ENCODE data around the gene FAM13B.

The FAM13B gene

DNA sequence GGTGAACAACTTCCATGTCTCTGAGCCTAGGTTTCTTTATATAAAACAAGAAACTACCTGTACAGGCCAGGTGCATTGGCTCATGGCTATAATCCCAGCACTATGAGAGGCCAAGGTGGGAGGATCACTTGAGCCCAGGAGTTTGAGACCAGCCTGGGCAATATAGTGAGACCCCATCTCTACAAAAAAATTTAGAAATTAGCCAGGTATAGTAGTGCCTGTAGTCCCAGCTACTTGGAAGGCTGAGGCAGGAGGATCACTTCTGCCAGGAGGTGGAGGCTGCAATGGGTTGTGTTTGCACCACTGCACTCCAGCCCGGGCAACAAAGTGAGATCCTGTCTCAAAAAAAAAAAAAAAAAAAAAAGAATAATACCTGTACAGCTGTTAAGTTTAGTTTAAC lies 11.1 kb downstream of the FAM13B start:
- no peak for DNase-seq (ENCODE audit: extremely low read depth, low read depth)
- TF ChIP-seq, protein P1, sequence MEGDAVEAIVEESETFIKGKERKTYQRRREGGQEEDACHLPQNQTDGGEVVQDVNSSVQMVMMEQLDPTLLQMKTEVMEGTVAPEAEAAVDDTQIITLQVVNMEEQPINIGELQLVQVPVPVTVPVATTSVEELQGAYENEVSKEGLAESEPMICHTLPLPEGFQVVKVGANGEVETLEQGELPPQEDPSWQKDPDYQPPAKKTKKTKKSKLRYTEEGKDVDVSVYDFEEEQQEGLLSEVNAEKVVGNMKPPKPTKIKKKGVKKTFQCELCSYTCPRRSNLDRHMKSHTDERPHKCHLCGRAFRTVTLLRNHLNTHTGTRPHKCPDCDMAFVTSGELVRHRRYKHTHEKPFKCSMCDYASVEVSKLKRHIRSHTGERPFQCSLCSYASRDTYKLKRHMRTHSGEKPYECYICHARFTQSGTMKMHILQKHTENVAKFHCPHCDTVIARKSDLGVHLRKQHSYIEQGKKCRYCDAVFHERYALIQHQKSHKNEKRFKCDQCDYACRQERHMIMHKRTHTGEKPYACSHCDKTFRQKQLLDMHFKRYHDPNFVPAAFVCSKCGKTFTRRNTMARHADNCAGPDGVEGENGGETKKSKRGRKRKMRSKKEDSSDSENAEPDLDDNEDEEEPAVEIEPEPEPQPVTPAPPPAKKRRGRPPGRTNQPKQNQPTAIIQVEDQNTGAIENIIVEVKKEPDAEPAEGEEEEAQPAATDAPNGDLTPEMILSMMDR (IDR thresholded peaks at IDR 0.05; ENCODE audit: low read depth, low read length): no peak

- DNase-seq (ENCODE audit: extremely low read depth, low read depth): no peak
- TF ChIP-seq, protein P1 (IDR thresholded peaks at IDR 0.05; ENCODE audit: low read depth, low read length): no peak
Observed at GRCh38 chr5:138018849-138019248, 14.0 kb downstream of the FAM13B start.

- TF ChIP-seq, protein P1 (IDR thresholded peaks at IDR 0.05; ENCODE audit: low read depth, low read length): no peak
- no peak for DNase-seq (ENCODE audit: extremely low read depth, low read depth)
Observed at GRCh38 chr5:138015916-138016315, 17.0 kb downstream of the FAM13B start.

- TF ChIP-seq, protein P1 (IDR thresholded peaks at IDR 0.05; ENCODE audit: low read depth, low read length): no peak
- no peak for DNase-seq (ENCODE audit: extremely low read depth, low read depth)
Observed at GRCh38 chr5:138011991-138012390, 20.9 kb downstream of the FAM13B start.

DNA sequence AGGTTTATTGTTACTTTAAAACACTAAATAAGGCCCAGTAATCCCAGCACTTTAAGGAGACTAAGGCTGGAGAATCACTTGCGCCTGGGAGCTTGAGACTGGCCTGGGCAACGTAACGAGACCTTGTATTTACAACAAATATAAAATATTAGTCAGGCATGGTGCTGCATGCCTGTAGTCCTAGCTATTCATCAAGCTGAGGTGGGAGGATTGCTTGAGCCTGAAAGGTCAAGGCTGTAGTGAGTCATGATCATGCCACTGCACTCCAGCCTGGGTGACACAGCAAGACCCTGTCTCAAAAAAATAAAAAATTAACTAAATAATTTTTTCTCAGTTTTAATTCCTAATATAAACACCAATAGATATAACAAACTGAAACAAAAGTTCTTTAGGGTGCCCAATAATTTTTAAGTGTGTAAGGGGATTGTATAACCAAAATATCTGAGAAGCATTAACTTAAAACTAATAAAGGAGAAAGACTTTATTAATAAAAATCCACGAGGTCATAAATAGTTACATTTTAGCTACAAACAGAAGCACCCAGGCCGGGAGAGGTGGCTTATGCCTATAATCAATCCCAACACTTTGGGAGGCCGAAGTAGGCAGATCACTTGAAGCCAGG lies 32.7 kb downstream of the FAM13B start:
- TF ChIP-seq, protein P1 (IDR thresholded peaks at IDR 0.05; ENCODE audit: low read depth, low read length): no peak
- DNase-seq (ENCODE audit: extremely low read depth, low read depth): no peak

- no peak for DNase-seq (ENCODE audit: extremely low read depth, low read depth)
Observed at GRCh38 chr5:137997726-137998213, 35.1 kb downstream of the FAM13B start.

DNA sequence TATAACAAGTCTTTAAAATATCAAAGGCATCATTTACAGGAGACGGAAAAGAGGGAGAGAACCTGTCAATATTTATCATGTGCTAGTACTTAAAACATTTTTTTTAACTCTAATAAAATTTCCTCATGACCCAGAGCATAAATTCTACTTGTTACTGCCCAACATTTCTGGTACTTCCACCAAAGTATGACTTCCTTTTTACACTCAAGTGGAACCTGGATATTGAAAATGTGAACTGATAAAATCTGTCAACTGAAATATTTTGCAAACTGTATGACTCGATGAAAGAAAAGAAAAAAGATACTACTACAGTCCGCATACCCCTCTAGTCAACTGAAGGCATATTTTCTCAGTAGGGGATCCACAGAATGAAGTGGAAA lies 37.1 kb downstream of the FAM13B start:
- DNase-seq (ENCODE audit: extremely low read depth, low read depth): no peak
- TF ChIP-seq, protein P1 (IDR thresholded peaks at IDR 0.05; ENCODE audit: low read depth, low read length): no peak

More at GRCh38 chr5:137997726-137998213, 35.1 kb downstream of the FAM13B start:
- TF ChIP-seq, protein P1 (IDR thresholded peaks at IDR 0.05; ENCODE audit: low read depth, low read length): no peak
